Stimulated activated naive CD8-positive, alpha-beta T cell treated with anti-CD3 and anti-CD28 coated beads, Interleukin-15, Interleukin-2, amounts not matched to agents 100 U/mL and 50 U/mL, for 24 hours (primary cell): ENCODE measurements around the gene SIK1.
A peak's percentile ranks its signal among the peaks of the same experiment; 100 is the strongest.
"Not testable (repeated sequence)": the region's sequence is repeated elsewhere in the genome, so short reads cannot be mapped to it uniquely, and the experiment has no call there.

Experiments used
- ATAC-seq: fragments of 150-1000 bp; cut with Tn5 transposase; one replicate; pipeline ENCODE4 v1.10.0; 2021
- DNase-seq: peaks from one replicate; pipeline ENCODE4 v3.0.0; 2021

The SIK1 gene

GRCh38 chr21:43398000-43398399 lies 28.9 kb downstream of the SIK1 start:
- not testable (repeated sequence) for ATAC-seq, DNase-seq

- not testable (repeated sequence) for DNase-seq, ATAC-seq
Measured at GRCh38 chr21:43397439-43397808, 29.5 kb downstream of the SIK1 start.

- ATAC-seq, DNase-seq: not testable (repeated sequence)
Measured at GRCh38 chr21:43396788-43397438, 30.0 kb downstream of the SIK1 start.

- peak; percentile 47 for ATAC-seq
- not testable (repeated sequence) for DNase-seq
Measured at GRCh38 chr21:43383351-43383750, 43.6 kb downstream of the SIK1 start.

GRCh38 chr21:43382902-43383301 lies 44.0 kb downstream of the SIK1 start:
- ATAC-seq, DNase-seq: not testable (repeated sequence)

- ATAC-seq = peak; percentile 14
- not testable (repeated sequence) for DNase-seq
Measured at GRCh38 chr21:43380852-43381533, 45.9 kb downstream of the SIK1 start.

GRCh38 chr21:43380337-43380736 lies 46.6 kb downstream of the SIK1 start:
- DNase-seq, ATAC-seq: not testable (repeated sequence)

- ATAC-seq, DNase-seq: not testable (repeated sequence)
Measured at GRCh38 chr21:43379626-43380122, 47.3 kb downstream of the SIK1 start.

GRCh38 chr21:43376478-43376882 lies 50.5 kb downstream of the SIK1 start:
- DNase-seq (no peak), ATAC-seq (no peak)

- no peak for DNase-seq
- ATAC-seq = no peak
Measured at GRCh38 chr21:43375837-43376477, 51.0 kb downstream of the SIK1 start.

- ATAC-seq (no peak), DNase-seq (no peak)
Measured at GRCh38 chr21:43375006-43375836, 51.7 kb downstream of the SIK1 start.

GRCh38 chr21:43374228-43374885 lies 52.6 kb downstream of the SIK1 start:
- DNase-seq (no peak), ATAC-seq (no peak)

- ATAC-seq (no peak), DNase-seq (no peak)
Measured at GRCh38 chr21:43373362-43374227, 53.3 kb downstream of the SIK1 start.

GRCh38 chr21:43372663-43373361 lies 54.1 kb downstream of the SIK1 start:
- DNase-seq (no peak), ATAC-seq (no peak)

- DNase-seq (no peak), ATAC-seq (no peak)
Measured at GRCh38 chr21:43371786-43372185, 55.1 kb downstream of the SIK1 start.

- DNase-seq (no peak), ATAC-seq (no peak)
Measured at GRCh38 chr21:43370888-43371570, 55.9 kb downstream of the SIK1 start.

GRCh38 chr21:43370091-43370658 lies 56.8 kb downstream of the SIK1 start:
- peak; percentile 20 for ATAC-seq
- DNase-seq = no peak

- no peak for DNase-seq
- no peak for ATAC-seq
Measured at GRCh38 chr21:43369596-43370090, 57.3 kb downstream of the SIK1 start.

GRCh38 chr21:43369124-43369523 lies 57.8 kb downstream of the SIK1 start:
- ATAC-seq (no peak), DNase-seq (no peak)
